H9 (cell line): ENCODE data around the gene CLCN6. TPM values are rescaled to one million over a fixed set of nuclear protein-coding genes. Genes with fewer than 3 reads are reported as not detected.

ENCODE experiments used
- DNase-seq: peaks from one replicate; pipeline ENCODE4 v3.0.0-alpha.2; 2017
- H2AFZ ChIP-seq: one replicate; pipeline ENCODE4 v1.6.1; 2013; ENCODE audit warnings: mild to moderate bottlenecking, low read length, control low read depth, moderate library complexity
- H2AK5ac ChIP-seq: 2 replicates; pipeline ENCODE4 v1.6.1; 2013; ENCODE audit warnings: low read length, control low read depth, mixed read lengths; ENCODE audit not compliant: insufficient read length
- H2BK120ac ChIP-seq: one replicate; pipeline ENCODE4 v1.6.1; 2013; ENCODE audit warnings: low read depth, mild to moderate bottlenecking, low read length, control low read depth, inconsistent platforms; ENCODE audit not compliant: poor library complexity, severe bottlenecking
- H2BK12ac ChIP-seq: 2 replicates; pipeline ENCODE4 v1.6.1; 2013; ENCODE audit warnings: low read length, control low read depth, mixed read lengths, low read depth; ENCODE audit not compliant: insufficient read length
- H2BK15ac ChIP-seq: 2 replicates; pipeline ENCODE4 v1.6.1; 2013; ENCODE audit warnings: low read depth, low read length, control low read depth
- H2BK20ac ChIP-seq: one replicate; pipeline ENCODE4 v1.6.1; 2013; ENCODE audit warnings: low read depth, mild to moderate bottlenecking, low read length, control low read depth, inconsistent platforms; ENCODE audit not compliant: poor library complexity, severe bottlenecking
- H2BK5ac ChIP-seq: 2 replicates; pipeline ENCODE4 v1.6.1; 2013; ENCODE audit warnings: low read length, control low read depth, mixed read lengths; ENCODE audit not compliant: insufficient read length
- H3K14ac ChIP-seq: 2 replicates; pipeline ENCODE4 v1.6.1; 2013; ENCODE audit warnings: low read length, control low read depth; ENCODE audit not compliant: insufficient read depth
- H3K18ac ChIP-seq: 2 replicates; pipeline ENCODE4 v1.6.1; 2013; ENCODE audit warnings: low read depth, mild to moderate bottlenecking, mixed read lengths, low read length, control low read depth; ENCODE audit not compliant: insufficient read length
- H3K23ac ChIP-seq: 2 replicates; pipeline ENCODE4 v1.6.1; 2013; ENCODE audit warnings: low read length, control low read depth, mixed read lengths, low read depth; ENCODE audit not compliant: insufficient read length
- H3K23me2 ChIP-seq: 2 replicates; pipeline ENCODE4 v1.6.1; 2013; ENCODE audit warnings: low read depth, mild to moderate bottlenecking, mixed read lengths, low read length, control low read depth; ENCODE audit not compliant: insufficient read length, poor library complexity, severe bottlenecking
- H3K27ac ChIP-seq: 2 replicates; pipeline ENCODE4 v1.5.1; 2013; ENCODE audit warnings: low read length, control low read depth, mixed read lengths, low read depth; ENCODE audit not compliant: insufficient read length
- H3K27me3 ChIP-seq: 2 replicates; pipeline ENCODE4 v1.6.1; 2013; ENCODE audit warnings: low read length, control low read depth, inconsistent platforms; ENCODE audit not compliant: insufficient read depth
- H3K4ac ChIP-seq: 2 replicates; pipeline ENCODE4 v1.6.1; 2013; ENCODE audit warnings: low read depth, mild to moderate bottlenecking, control low read depth, inconsistent platforms, low read length, moderate library complexity
- H3K4me1 ChIP-seq: 2 replicates; pipeline ENCODE4 v1.6.1; 2013; ENCODE audit warnings: low read length, control low read depth, inconsistent platforms; ENCODE audit not compliant: insufficient read depth
- H3K4me2 ChIP-seq: 2 replicates; pipeline ENCODE4 v1.6.1; 2013; ENCODE audit warnings: low read length, control low read depth, mixed read lengths; ENCODE audit not compliant: insufficient read length, insufficient read depth
- H3K56ac ChIP-seq: 2 replicates; pipeline ENCODE4 v1.6.1; 2013; ENCODE audit warnings: low read depth, mild to moderate bottlenecking, mixed read lengths, low read length, control low read depth; ENCODE audit not compliant: insufficient read length
- H3K79me1 ChIP-seq: 2 replicates; pipeline ENCODE4 v1.6.1; 2013; ENCODE audit warnings: low read depth, mild to moderate bottlenecking, moderate library complexity, low read length, control low read depth, inconsistent platforms; ENCODE audit not compliant: insufficient read depth, poor library complexity, severe bottlenecking
- H3K79me2 ChIP-seq: 2 replicates; pipeline ENCODE4 v1.6.1; 2013; ENCODE audit warnings: low read length, control low read depth, inconsistent platforms; ENCODE audit not compliant: insufficient read depth
- H3K9ac ChIP-seq: 2 replicates; pipeline ENCODE4 v1.6.1; 2013; ENCODE audit warnings: low read length, control low read depth, mixed read lengths; ENCODE audit not compliant: insufficient read length; ENCODE audit errors: extremely low read depth
- H3K9me3 ChIP-seq: one replicate; pipeline ENCODE4 v1.6.1; 2013; ENCODE audit warnings: low read depth, low read length, inconsistent platforms; ENCODE audit not compliant: control insufficient read depth
- H3T11ph ChIP-seq: one replicate; pipeline ENCODE4 v1.6.1; 2013; ENCODE audit warnings: mild to moderate bottlenecking, low read length, control low read depth, inconsistent platforms
- H4K20me1 ChIP-seq: one replicate; pipeline ENCODE4 v1.6.1; 2013; ENCODE audit not compliant: control insufficient read depth, insufficient read length, insufficient read depth
- H4K5ac ChIP-seq: 2 replicates; pipeline ENCODE4 v1.6.1; 2013; ENCODE audit warnings: low read depth, mild to moderate bottlenecking, mixed read lengths, low read length, control low read depth; ENCODE audit not compliant: insufficient read length
- H4K8ac ChIP-seq: replicated peaks from 2 replicates; pipeline ENCODE4 v1.6.1; 2013; ENCODE audit warnings: low read length, control low read depth, mixed read lengths, low read depth; ENCODE audit not compliant: insufficient read length
- H4K91ac ChIP-seq: 2 replicates; pipeline ENCODE4 v1.6.1; 2013; ENCODE audit warnings: low read depth, mild to moderate bottlenecking, moderate library complexity, mixed read lengths, low read length, control low read depth; ENCODE audit not compliant: insufficient read length
- H3K27ac Mint-ChIP-seq, 3 experiments: 2 replicates in 2 of 3; 3 replicates in 1 of 3; pipeline ENCODE4 v1.8.0; 2020 to 2021; ENCODE audit warnings: mixed read lengths in 3 of 3, mild to moderate bottlenecking in 1 of 3, moderate library complexity in 1 of 3
- H3K27me3 Mint-ChIP-seq: 2 replicates; pipeline ENCODE4 v1.8.0; 2021; ENCODE audit warnings: low read depth, mild to moderate bottlenecking, moderate library complexity, mixed read lengths
- H3K36me3 Mint-ChIP-seq, 3 experiments: 2 replicates in 2 of 3; 3 replicates in 1 of 3; pipeline ENCODE4 v1.8.0; 2020 to 2021; ENCODE audit warnings: low read depth in 3 of 3, mixed read lengths in 3 of 3; ENCODE audit not compliant: insufficient read depth in 1 of 3
- H3K4me1 Mint-ChIP-seq, 2 experiments: 2 replicates each; pipeline ENCODE4 v1.8.0; 2020; ENCODE audit warnings: mixed read lengths in 2 of 2
- H3K4me3 Mint-ChIP-seq, 2 experiments: 2 replicates in 1 of 2; 3 replicates in 1 of 2; pipeline ENCODE4 v1.8.0; 2020 to 2021; ENCODE audit warnings: mild to moderate bottlenecking in 2 of 2, mixed read lengths in 2 of 2, moderate library complexity in 1 of 2
- H3K9me3 Mint-ChIP-seq, 2 experiments: 2 replicates in 1 of 2; 3 replicates in 1 of 2; pipeline ENCODE4 v1.8.0; 2020; ENCODE audit warnings: mild to moderate bottlenecking in 2 of 2, mixed read lengths in 2 of 2, moderate library complexity in 1 of 2
- WGBS: extraction: QIAGEN DNeasy Blood & Tissue Kit; methylation state at CpG from one replicate; pipeline ENCODE4 v1.1.7; 2013; ENCODE audit warnings: missing lambda C conversion rate, low lambda C conversion rate, mixed read lengths; ENCODE audit not compliant: insufficient read length; ENCODE audit errors: extremely low coverage; 5-methylcytosine and 5-hydroxymethylcytosine counted together
- total RNA-seq: library from RNA; stranded (reverse); gene quantifications from 2 replicates; pipeline ENCODE4 v1.2.1, GENCODE V29; 2021
- TF ChIP-seq, protein P1 (sequence below): fragments of 200-600 bp; sonication (generic); conservative IDR thresholded peaks from 3 replicates; pipeline ENCODE4 v1.8.0; 2021; ENCODE audit warnings: antibody characterized with exemption, mild to moderate bottlenecking

The CLCN6 gene
- total RNA-seq, 1 experiment from 2014 or later: 20.5 TPM

- Mint-ChIP-seq H3K36me3 (no peaks in the 10 kb centered on the region), H3K9me3 (no peaks in the 10 kb centered on the region)
Measured at GRCh38 chr1:11860587-11860986, 54.6 kb downstream of the CLCN6 start.

More at GRCh38 chr1:11860587-11860986, 54.6 kb downstream of the CLCN6 start:
- H3K14ac ChIP-seq: no peak overlapping the region
- H3K4me1 ChIP-seq: no peaks in the 10 kb centered on the region
- peaks cover 64% of the 10 kb centered on the region for H3K27me3 Mint-ChIP-seq
- H3K18ac ChIP-seq: no peak overlapping the region
- no peak overlapping the region for H2BK15ac ChIP-seq
- no peaks in the 10 kb centered on the region for H3K79me2 ChIP-seq
- no peak overlapping the region for H3K27ac ChIP-seq
- no CpG with 5 or more reads among the region's 1 CpG for WGBS
- TF ChIP-seq, protein P1, sequence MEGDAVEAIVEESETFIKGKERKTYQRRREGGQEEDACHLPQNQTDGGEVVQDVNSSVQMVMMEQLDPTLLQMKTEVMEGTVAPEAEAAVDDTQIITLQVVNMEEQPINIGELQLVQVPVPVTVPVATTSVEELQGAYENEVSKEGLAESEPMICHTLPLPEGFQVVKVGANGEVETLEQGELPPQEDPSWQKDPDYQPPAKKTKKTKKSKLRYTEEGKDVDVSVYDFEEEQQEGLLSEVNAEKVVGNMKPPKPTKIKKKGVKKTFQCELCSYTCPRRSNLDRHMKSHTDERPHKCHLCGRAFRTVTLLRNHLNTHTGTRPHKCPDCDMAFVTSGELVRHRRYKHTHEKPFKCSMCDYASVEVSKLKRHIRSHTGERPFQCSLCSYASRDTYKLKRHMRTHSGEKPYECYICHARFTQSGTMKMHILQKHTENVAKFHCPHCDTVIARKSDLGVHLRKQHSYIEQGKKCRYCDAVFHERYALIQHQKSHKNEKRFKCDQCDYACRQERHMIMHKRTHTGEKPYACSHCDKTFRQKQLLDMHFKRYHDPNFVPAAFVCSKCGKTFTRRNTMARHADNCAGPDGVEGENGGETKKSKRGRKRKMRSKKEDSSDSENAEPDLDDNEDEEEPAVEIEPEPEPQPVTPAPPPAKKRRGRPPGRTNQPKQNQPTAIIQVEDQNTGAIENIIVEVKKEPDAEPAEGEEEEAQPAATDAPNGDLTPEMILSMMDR: no peak
- H4K91ac ChIP-seq: no peak overlapping the region
- DNase-seq: no peak
- H3K4me3 Mint-ChIP-seq: no peak overlapping the region
- H2BK120ac ChIP-seq: no peak overlapping the region
- H4K20me1 ChIP-seq: no peaks in the 10 kb centered on the region
- no peak overlapping the region for H2BK20ac ChIP-seq
- no peak overlapping the region for H3K56ac ChIP-seq
- no peak overlapping the region for H3K4ac ChIP-seq
- no peak overlapping the region for H2BK5ac ChIP-seq
- H4K8ac ChIP-seq: no peak overlapping the region
- no peak overlapping the region for H2AK5ac ChIP-seq
- H4K5ac ChIP-seq: no peak overlapping the region
- H3K4me1 Mint-ChIP-seq: peaks cover 6 to 15% of the 10 kb centered on the region in 2 experiments; a peak in 3 of 4 replicates
- no peak overlapping the region for H3K27ac Mint-ChIP-seq
- no peak overlapping the region for H3K23ac ChIP-seq
- no peak overlapping the region for H3K4me2 ChIP-seq
- H2AFZ ChIP-seq: no peak overlapping the region
- H3K23me2 ChIP-seq: no peaks in the 10 kb centered on the region
- H3K27me3 ChIP-seq: no peaks in the 10 kb centered on the region; the same call in 1 of the 2 replicates
- H3K79me1 ChIP-seq: no peaks in the 10 kb centered on the region
- H3K9ac ChIP-seq: no peak overlapping the region
- H3K9me3 ChIP-seq: no peaks in the 10 kb centered on the region
- no peak overlapping the region for H2BK12ac ChIP-seq
- no peak overlapping the region for H3T11ph ChIP-seq
